GM21576 (cell line): Measurements from ENCODE around the gene GPR173.
A peak's percentile ranks its signal among the peaks of the same experiment; 100 is the strongest.

Experiments used
- ATAC-seq: cut with Tn5 transposase; IDR thresholded peaks from one replicate; pipeline ENCODE4 v1.9.1; 2021; ENCODE audit warnings: mild to moderate bottlenecking, moderate library complexity; ENCODE audit not compliant: unreplicated experiment

Gene GPR173

DNA sequence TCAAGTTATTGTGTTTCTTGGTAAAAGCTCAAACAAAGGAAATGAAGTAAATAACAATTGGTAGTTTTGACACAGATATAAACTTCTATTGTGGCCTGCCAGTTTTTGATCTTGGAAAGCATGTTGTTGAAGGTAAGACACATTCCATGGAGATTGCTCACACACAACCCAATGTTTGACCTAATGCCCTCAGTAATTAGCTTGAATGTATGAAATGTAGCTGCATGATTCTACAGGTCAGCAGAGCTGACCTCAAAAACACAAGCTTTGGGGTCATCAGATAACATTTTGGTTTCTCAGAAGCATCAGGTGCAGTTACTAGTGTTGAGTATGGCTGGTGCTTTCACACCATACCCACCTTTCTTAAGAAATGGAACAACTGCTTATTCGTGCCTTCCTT is 16.5 kb downstream of the GPR173 start:
- no peak for ATAC-seq

DNA sequence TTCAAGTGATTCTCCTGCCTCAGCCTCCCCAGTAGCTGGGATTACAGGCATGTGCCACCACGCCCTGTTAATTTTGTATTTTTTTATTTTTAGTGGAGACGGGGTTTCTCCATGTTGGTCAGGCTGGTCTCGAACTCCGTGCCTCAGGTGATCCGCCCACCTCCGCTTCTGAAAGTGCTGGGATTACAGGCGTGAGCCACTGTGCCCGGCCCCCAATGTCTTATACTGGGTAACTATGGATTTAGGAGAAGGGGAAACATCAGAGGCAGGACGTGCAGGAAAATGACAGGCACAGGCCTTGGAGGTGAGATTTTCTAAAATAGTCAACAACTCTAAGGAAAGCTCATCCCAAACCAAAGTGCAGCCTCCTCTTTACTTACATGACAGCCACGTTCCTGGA is 22.5 kb downstream of the GPR173 start:
- no peak for ATAC-seq

DNA sequence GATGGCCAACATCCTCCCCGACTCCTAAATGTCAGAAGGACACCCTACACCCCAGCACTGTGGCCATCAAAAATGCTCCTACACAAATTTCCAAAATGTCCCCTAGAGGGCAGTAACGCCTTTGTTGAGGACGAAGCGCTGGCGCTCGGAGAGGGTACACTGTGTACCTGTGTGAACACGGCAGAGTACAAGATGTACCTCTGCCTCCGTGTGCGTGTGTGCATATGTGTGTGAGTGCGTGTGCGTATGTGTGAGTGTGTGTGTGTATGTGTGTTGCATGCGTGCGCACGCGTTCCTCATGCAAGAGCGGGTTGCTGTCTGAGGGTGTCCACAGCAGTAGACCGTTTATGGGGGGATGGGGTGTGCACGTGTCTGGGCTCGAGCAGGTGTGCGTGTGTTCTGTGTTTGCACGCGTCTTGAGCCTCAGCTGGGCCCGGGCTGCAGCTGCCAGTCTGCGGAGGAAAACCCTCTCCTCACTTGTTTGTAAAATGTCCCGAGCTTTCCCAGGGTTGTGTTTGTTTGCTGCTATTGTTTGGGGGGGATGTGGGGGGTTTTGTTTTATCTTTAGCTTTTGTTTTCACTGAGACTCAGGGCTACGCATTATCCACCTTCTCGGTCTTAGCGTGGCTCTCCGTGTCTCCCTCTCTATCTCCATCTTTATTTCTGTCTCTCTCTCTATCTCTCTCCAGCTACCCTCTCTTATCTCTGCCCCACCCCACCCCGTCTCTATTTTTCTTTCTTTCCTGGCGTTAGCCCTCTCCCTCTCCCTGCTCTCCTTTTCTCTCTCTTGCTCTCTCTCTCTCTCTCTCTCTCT is 23.2 kb downstream of the GPR173 start:
- peak; percentile 77 for ATAC-seq

DNA sequence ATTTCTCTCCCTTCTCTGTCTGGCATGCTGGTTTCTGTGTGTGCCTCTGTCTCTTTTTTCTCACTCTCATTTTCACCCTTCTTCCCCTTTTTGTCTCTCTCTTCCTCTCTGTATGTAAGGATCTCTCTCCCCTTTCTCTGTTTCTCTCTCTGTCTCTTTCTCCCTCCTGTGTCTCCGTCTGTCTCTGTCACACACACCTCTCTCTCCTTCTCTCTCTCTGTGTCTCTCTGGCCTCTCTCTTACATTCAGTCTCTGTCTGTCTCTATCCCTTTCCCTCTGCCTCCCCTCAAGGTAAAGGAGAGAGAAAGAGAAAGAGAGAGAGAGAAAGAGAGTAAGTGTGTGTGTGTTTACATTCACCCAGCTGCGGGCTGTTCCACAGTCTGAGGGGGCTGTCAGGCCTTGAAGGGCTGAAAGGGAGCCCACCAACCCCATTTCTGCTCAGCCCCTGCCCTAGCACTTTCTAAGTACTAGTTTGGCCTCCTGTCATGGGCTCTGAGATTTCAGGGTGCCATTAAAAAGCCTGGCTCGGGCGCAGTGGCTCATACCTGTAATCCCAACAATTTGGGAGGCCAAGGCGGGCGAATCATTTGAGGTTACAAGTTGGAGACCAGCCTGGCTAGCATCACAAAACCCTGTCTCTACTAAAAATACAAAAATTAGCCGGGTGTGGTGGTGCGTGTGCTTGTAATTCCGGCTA is 24.0 kb downstream of the GPR173 start:
- no peak for ATAC-seq

DNA sequence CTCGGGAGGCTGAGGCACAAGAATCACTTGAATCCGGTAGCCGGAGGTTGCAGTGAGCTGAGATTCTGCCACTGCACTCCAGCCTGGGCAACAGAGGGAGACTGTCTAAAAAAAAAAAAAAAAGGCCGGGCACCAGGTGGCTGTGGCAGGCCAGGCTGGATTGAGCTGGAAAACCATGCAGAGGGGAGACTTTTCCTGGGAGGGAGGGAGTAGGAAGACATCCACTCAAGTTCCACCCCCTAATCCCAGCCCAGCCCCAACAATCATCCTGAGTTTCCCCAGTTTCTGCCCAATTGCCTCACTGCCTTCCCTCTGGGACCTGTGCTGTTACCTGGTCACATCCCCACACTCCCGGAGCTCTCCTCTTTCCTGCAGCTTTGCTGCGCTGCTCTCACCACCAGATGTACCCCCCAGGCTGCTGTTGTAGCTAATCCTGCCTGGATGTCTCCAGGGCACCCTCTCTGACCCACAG is 24.6 kb downstream of the GPR173 start:
- no peak for ATAC-seq

DNA sequence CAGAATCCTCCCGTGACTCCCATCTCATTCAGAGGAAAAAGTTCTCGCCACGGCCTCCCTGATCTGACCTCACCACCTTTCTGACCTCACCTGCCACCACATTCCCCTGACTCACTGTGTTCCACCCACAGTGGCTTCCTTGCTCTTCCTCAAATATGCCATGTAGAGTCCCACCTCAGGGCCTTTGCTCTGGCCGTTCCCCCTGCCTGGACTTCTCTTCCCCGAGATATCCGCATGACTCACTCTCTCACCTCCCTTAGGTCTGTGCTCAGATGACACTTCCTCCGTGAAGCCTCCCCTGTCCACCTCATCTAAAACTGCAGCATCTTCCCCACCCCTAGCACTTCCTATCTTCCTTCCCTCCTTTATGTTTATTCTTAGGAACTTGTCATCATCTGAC is 26.4 kb downstream of the GPR173 start:
- no peak for ATAC-seq

DNA sequence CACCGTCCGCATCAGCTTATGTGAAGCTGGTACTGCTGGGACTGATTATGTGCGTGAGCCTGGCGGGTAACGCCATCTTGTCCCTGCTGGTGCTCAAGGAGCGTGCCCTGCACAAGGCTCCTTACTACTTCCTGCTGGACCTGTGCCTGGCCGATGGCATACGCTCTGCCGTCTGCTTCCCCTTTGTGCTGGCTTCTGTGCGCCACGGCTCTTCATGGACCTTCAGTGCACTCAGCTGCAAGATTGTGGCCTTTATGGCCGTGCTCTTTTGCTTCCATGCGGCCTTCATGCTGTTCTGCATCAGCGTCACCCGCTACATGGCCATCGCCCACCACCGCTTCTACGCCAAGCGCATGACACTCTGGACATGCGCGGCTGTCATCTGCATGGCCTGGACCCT is 28.1 kb downstream of the GPR173 start:
- no peak for ATAC-seq

DNA sequence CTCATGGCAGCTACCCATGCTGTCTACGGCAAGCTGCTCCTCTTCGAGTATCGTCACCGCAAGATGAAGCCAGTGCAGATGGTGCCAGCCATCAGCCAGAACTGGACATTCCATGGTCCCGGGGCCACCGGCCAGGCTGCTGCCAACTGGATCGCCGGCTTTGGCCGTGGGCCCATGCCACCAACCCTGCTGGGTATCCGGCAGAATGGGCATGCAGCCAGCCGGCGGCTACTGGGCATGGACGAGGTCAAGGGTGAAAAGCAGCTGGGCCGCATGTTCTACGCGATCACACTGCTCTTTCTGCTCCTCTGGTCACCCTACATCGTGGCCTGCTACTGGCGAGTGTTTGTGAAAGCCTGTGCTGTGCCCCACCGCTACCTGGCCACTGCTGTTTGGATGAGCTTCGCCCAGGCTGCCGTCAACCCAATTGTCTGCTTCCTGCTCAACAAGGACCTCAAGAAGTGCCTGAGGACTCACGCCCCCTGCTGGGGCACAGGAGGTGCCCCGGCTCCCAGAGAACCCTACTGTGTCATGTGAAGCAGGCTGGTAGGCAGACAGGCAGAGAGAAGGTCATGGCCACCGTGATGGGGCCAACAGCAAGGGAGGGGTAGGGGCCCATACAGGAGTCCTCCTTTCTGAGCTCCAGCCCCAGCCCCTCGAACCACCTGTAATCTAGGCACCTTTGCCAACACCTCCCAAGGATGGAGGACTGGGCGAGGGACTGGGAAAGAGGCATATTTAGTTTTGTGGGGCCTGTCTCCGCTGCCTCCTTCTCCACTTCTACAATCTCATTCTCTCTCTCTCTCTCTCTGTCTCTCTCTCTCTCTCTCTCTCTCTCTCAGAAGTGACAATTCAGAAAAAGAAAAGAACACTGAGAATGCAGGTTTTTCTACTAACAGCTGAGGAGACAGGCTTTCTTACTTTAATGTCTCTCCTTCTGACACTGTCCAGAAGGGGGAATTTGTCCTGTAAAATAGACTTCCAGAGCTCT is 28.9 kb downstream of the GPR173 start:
- no peak for ATAC-seq

DNA sequence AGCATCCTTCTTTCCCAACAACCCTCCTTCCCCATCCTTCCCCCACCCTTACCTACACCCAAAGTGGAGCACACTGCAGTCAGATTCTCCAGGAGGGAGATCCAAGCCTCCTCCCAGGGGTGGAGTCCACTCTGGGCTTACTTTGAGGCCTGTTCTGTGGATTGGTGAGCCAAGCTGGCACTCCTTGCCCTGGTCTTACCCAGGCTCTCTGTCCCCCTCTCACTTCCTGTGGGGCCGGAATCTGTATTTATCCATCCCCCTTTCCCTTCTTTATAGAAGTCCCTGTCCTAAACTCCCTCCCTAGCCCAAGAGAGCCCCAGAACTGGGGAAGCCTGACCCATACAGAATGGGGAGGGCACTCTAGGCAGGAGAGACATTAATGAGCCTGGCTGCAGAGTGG is 30.4 kb downstream of the GPR173 start:
- ATAC-seq = no peak

DNA sequence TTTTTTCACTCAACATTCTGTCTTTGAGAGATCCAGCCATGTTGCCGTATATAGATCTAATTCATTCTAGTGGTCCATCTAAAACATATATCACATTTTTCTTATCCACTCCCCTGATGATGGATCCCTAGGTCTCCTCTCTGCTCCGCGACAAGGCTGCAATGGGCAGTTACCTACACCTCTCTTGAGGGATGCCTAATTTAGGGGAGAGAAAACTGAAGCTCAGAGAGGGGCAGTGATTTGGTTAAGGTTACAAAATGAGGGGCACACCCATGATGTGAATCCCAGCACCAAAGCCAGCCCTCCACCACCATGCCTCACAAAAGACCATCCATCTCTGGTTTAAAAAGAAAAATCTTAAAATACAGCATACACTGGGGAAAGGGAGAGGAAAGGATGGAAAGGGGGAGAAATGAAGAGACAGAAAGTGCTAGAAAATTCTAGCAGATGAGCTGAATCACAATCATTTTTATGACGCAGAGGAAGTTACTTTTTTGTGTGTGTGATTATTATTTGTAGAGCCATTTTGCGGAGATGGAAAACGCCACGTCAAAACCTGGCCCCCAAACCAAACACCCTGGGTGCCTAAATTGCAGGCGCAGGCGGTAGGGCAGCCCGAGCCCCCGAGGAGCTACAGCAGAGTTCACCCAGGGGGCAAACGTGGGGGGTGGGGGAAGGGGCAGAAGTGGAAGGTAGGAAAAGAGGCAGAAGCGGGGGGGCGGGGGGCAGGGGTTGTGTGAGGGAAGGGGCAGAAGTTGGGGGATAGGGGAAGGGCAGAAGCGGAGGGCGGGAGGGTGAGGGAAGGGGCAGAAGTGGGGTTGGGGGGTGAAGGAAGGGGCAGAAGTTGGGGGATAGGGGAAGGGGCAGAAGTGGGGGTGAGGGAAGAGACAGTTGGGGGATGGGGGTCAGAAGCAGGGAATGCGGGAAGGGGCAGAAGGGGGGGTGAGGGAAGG is 32.3 kb downstream of the GPR173 start:
- ATAC-seq = no peak

DNA sequence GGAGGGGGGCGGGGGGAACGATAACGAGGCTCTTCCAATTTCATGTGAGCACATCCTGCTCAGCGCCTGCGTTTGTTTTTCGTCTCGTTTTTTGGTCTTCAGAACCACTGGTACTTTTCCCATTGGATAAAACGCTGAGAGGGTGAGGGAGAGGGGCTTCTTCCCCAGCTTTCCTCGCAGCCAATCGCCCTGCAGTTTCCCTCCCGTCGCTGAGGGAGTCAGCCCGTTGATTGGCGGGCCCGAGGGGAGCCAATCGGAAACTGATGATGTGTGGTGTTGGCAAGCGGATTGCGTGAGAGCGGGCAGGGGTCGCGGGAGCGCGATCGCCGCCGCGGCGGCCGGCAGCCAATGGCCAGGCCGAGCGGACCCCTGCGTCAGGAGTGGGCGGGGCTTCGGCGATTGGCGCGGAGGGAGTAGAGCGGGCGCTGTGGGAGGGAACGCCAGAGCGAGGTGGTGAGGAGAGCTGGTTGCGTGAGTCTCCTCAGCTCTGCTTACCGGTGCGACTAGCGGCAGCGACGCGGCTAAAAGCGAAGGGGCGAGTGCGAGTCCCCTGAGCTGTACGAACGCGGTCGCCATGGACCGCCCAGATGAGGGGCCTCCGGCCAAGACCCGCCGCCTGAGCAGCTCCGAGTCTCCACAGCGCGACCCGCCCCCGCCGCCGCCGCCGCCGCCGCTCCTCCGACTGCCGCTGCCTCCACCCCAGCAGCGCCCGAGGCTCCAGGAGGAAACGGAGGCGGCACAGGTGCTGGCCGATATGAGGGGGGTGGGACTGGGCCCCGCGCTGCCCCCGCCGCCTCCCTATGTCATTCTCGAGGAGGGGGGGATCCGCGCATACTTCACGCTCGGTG is 33.6 kb downstream of the GPR173 start, which contains the start of gene TSPYL2:
Gene TSPYL2 (plus strand): TSS at position 443 of the 848 bp plus-strand sequence. CDS start 132 bp downstream, at position 575.
- peak; percentile 89 for ATAC-seq

DNA sequence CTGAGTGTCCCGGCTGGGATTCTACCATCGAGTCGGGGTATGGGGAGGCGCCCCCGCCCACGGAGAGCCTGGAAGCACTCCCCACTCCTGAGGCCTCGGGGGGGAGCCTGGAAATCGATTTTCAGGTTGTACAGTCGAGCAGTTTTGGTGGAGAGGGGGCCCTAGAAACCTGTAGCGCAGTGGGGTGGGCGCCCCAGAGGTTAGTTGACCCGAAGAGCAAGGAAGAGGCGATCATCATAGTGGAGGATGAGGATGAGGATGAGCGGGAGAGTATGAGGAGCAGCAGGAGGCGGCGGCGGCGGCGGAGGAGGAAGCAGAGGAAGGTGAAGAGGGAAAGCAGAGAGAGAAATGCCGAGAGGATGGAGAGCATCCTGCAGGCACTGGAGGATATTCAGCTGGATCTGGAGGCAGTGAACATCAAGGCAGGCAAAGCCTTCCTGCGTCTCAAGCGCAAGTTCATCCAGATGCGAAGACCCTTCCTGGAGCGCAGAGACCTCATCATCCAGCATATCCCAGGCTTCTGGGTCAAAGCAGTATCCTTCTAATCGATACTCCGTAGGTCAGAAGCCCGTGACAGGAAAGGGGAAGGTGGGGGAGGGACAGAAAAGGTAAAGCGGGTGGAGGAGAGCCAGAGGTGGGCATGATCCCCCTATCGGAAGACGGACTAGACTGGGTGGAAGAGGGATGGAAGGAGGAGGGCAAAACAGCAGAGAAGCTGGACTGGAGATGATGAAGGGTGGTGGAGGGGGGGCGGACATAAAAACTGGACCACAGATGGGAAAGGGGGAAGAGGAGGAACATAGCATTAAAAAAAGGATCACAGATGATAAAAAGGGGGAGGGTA is 34.4 kb downstream of the GPR173 start:
- no peak for ATAC-seq

DNA sequence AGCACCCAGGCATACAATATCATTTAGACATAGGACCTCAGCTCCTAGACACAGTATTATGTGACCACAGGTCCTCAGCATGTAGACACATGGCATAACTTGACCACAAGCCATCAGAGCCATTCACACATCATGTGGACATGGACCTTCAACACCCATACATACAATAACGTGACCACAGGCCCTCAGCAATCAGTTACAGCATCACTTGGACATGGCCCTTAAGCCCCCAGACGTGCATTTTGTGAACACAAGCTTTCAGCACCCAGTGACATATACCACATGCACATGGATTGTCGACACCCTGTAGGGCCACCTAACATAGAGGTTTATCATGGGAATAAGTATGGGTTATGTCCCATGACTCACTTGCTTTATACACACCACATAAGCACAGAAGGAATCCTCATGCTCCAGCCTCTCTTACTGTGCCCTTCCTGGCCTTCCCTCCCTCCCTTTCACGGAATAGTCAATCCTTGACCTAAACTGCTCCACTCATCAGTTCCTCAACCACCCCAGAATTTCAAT is 35.5 kb downstream of the GPR173 start:
- ATAC-seq = no peak

DNA sequence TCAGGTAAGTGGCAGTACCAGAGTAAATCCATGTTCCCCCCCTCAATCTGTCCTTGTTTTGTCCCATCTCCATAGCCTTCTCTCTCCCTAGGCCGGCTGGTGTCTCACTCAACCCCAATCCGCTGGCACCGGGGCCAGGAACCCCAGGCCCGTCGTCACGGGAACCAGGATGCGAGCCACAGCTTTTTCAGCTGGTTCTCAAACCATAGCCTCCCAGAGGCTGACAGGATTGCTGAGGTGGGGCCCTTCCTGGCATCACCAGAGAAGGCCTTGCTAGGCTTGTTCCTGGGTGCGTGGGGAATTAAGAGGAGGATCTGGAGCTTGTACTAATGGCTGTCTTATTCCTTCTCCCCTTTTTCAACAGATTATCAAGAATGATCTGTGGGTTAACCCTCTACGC is 36.3 kb downstream of the GPR173 start:
- ATAC-seq = no peak

DNA sequence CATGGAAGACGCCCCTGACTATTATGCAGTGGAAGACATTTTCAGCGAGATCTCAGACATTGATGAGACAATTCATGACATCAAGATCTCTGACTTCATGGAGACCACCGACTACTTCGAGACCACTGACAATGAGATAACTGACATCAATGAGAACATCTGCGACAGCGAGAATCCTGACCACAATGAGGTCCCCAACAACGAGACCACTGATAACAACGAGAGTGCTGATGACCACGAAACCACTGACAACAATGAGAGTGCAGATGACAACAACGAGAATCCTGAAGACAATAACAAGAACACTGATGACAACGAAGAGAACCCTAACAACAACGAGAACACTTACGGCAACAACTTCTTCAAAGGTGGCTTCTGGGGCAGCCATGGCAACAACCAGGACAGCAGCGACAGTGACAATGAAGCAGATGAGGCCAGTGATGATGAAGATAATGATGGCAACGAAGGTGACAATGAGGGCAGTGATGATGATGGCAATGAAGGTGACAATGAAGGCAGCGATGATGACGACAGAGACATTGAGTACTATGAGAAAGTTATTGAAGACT is 37.2 kb downstream of the GPR173 start:
- no peak for ATAC-seq

DNA sequence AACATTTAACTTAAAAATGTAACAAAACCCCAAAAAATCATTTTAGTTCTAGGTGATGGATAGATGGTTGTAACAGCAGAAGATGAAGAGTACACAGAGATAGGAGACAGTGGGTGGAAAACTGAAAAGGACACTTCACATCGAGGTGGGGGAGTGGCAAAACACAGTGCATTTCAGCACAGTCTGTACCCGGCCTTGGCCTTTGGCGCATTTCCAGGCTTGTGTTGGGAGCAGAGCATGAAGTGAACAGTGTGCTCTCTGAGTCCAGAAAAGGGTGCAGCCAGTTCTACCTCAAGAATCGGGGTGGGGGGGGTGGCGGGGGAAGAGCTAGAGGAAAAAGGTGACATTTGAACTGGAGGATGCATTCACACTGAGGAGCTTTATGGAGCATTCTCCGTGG is 37.9 kb downstream of the GPR173 start:
- no peak for ATAC-seq

DNA sequence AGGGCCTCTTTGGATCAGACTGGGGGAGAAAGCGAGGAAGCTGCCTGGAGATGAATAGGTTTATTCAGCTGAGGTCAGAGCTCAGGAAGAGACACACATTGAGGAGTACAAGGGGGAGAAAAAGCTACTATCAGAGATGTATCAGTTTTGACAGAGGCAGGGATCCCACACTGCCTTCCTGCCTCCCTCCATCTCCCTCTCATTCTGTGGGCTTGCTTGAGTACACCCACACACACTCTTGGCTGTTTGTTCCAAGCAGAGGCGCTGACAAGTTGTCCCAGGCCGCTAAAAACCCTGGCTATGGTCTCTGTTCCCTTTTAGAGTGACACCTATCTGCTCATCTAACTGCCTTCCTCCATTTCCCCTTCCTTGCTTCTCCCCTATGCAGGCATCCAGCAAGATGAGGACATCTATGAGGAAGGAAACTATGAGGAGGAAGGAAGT is 38.8 kb downstream of the GPR173 start:
- ATAC-seq = no peak
